ENCODE results near the gene OIP5. TPM values are rescaled to one million over a fixed set of nuclear protein-coding genes. Genes with fewer than 3 reads are reported as not detected.
"Not testable (repeated sequence)": the region's sequence is repeated elsewhere in the genome, so short reads cannot be mapped to it uniquely, and the experiment has no call there.

Gene OIP5
- total RNA-seq, 1 donor from 2014 or later = 0.38 TPM

- ATAC-seq (no peak), DNase-seq (ENCODE audit: low spot score) (no peak)
These were observed 28.1 kb downstream of the OIP5 start for GRCh38 chr15:41304149-41304770.

- no peak for ATAC-seq
- DNase-seq (ENCODE audit: low spot score) = no peak
These were observed 30.8 kb downstream of the OIP5 start for GRCh38 chr15:41301587-41301986.

GRCh38 chr15:41301139-41301538, 31.3 kb downstream of the OIP5 start:
- not testable (repeated sequence) for DNase-seq (ENCODE audit: low spot score); ATAC-seq

GRCh38 chr15:41292521-41292920, 39.9 kb downstream of the OIP5 start:
- DNase-seq (ENCODE audit: low spot score) = no peak
- ATAC-seq = no peak

- DNase-seq (ENCODE audit: low spot score) = peak; percentile 29
- peak; percentile 36 for ATAC-seq
These were observed 41.2 kb downstream of the OIP5 start for GRCh38 chr15:41291065-41291631.

- ATAC-seq (peak; percentile 69), DNase-seq (ENCODE audit: low spot score) (peak; percentile 44)
These were observed 42.4 kb downstream of the OIP5 start for GRCh38 chr15:41289953-41290352.

GRCh38 chr15:41288464-41288863, 43.9 kb downstream of the OIP5 start:
- ATAC-seq (no peak), DNase-seq (ENCODE audit: low spot score) (no peak)

- no peak for ATAC-seq
These were observed 45.6 kb downstream of the OIP5 start for GRCh38 chr15:41286665-41287333.

GRCh38 chr15:41285285-41285684, 47.1 kb downstream of the OIP5 start:
- ATAC-seq = no peak
- peak; percentile 36 for DNase-seq (ENCODE audit: low spot score)

More at GRCh38 chr15:41286665-41287333, 45.6 kb downstream of the OIP5 start:
- DNase-seq (ENCODE audit: low spot score) = no peak

GRCh38 chr15:41284427-41285177, 47.8 kb downstream of the OIP5 start:
- DNase-seq (ENCODE audit: low spot score) = peak; percentile 57
- peak; percentile 41 for ATAC-seq

- ATAC-seq = peak; percentile 94
These were observed 48.6 kb downstream of the OIP5 start for GRCh38 chr15:41283653-41284426.

GRCh38 chr15:41282980-41283652, 49.3 kb downstream of the OIP5 start:
- ATAC-seq (peak; percentile 7), DNase-seq (ENCODE audit: low spot score) (peak; percentile 49)

More at GRCh38 chr15:41283653-41284426, 48.6 kb downstream of the OIP5 start:
- peak; percentile 99 for DNase-seq (ENCODE audit: low spot score)

GRCh38 chr15:41282436-41282835, 50.0 kb downstream of the OIP5 start:
- DNase-seq (ENCODE audit: low spot score) = peak; percentile 38
- ATAC-seq = not testable (repeated sequence)

- ATAC-seq = no peak
- no peak for DNase-seq (ENCODE audit: low spot score)
These were observed 51.2 kb downstream of the OIP5 start for GRCh38 chr15:41281236-41281635.

GRCh38 chr15:41279535-41280283, 52.7 kb downstream of the OIP5 start:
- DNase-seq (ENCODE audit: low spot score) (peak; percentile 26), ATAC-seq (no peak)

GRCh38 chr15:41278319-41278718, 54.1 kb downstream of the OIP5 start:
- no peak for DNase-seq (ENCODE audit: low spot score)
- no peak for ATAC-seq

GRCh38 chr15:41276831-41277230, 55.6 kb downstream of the OIP5 start:
- DNase-seq (ENCODE audit: low spot score) (no peak), ATAC-seq (no peak)

GRCh38 chr15:41269887-41270286, 62.5 kb downstream of the OIP5 start:
- ATAC-seq (no peak), DNase-seq (ENCODE audit: low spot score) (no peak)

GRCh38 chr15:41263891-41264351, 68.5 kb downstream of the OIP5 start:
- ATAC-seq (no peak), DNase-seq (ENCODE audit: low spot score) (no peak)

Data from left lobe of liver (tissue), 2 donors.